Stimulated activated CD4-positive, alpha-beta T cell treated with anti-CD3 and anti-CD28 coated beads, TNF-alpha, amount 100 ng/mL, for 48 hours (primary cell): ENCODE data around the gene KIF16B.

Experiments
- DNase-seq, 3 donors: peaks; one replicate each; pipeline ENCODE4 v3.0.0-alpha.2; 2020; ENCODE audit warnings: low read depth in 3 of 3

The KIF16B gene

GRCh38 chr20:16360668-16361067 is 212.6 kb downstream of the KIF16B start:
- no peak for DNase-seq

GRCh38 chr20:16353417-16353781 is 219.8 kb downstream of the KIF16B start:
- no peak for DNase-seq

- no peak for DNase-seq
Measured at GRCh38 chr20:16352751-16353416, 220.4 kb downstream of the KIF16B start.

- no peak for DNase-seq
Measured at GRCh38 chr20:16352321-16352720, 220.9 kb downstream of the KIF16B start.

GRCh38 chr20:16351415-16351814 is 221.8 kb downstream of the KIF16B start:
- no peak for DNase-seq

GRCh38 chr20:16350465-16350864 is 222.8 kb downstream of the KIF16B start:
- no peak for DNase-seq

GRCh38 chr20:16349523-16350260 is 223.6 kb downstream of the KIF16B start:
- DNase-seq, result no peak

- DNase-seq, result no peak
Measured at GRCh38 chr20:16346956-16347355, 226.3 kb downstream of the KIF16B start.

GRCh38 chr20:16337707-16338106 is 235.5 kb downstream of the KIF16B start:
- DNase-seq, result no peak

- DNase-seq, result no peak
Measured at GRCh38 chr20:16327606-16328005, 245.6 kb downstream of the KIF16B start.

GRCh38 chr20:16321291-16321690 is 252.0 kb downstream of the KIF16B start:
- no peak for DNase-seq

GRCh38 chr20:16317445-16318362 is 255.5 kb downstream of the KIF16B start:
- no peak for DNase-seq

- DNase-seq, result no peak
Measured at GRCh38 chr20:16316513-16316912, 256.7 kb downstream of the KIF16B start.

GRCh38 chr20:16314748-16315159 is 258.5 kb downstream of the KIF16B start:
- no peak for DNase-seq

GRCh38 chr20:16314320-16314719 is 258.9 kb downstream of the KIF16B start:
- no peak for DNase-seq

- no peak for DNase-seq
Measured at GRCh38 chr20:16313917-16314316, 259.3 kb downstream of the KIF16B start.

GRCh38 chr20:16312998-16313397 is 260.2 kb downstream of the KIF16B start:
- DNase-seq, result no peak

GRCh38 chr20:16311756-16312155 is 261.5 kb downstream of the KIF16B start:
- DNase-seq, result no peak

- DNase-seq, result no peak
Measured at GRCh38 chr20:16308754-16309153, 264.5 kb downstream of the KIF16B start.

- no peak for DNase-seq
Measured at GRCh38 chr20:16302818-16303217, 270.4 kb downstream of the KIF16B start.

- DNase-seq, result no peak
Measured at GRCh38 chr20:16301986-16302385, 271.3 kb downstream of the KIF16B start.

- no peak for DNase-seq
Measured at GRCh38 chr20:16299897-16300296, 273.4 kb downstream of the KIF16B start.
